Measurements from ENCODE around the gene SLC41A3.

SLC41A3 gene

DNA sequence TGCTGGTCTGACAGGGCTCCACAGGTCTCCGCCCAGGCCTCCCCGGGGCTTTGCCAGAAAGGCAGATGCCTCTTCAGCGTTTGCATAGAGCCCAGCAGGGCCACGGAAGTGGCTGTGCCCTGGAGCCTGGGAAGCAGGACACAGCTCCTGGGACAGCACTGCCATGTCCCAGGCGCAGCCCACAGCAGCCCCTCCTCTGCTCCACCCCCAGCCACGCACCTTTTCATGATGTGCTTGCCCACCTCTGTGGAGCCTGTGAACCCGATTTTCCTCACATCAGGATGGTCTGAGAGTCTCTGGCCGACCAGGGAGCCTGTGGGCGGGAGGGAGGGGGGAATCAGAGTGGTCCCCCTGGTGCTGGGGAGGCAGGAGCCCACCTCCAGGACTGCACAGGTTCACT lies 33.9 kb upstream of the SLC41A3 start:
- Histone ChIP-seq H3K9me3 (ENCODE audit: control insufficient read depth, insufficient read depth, low read length) (no peaks in the 10 kb centered on the region), H3F3A (ENCODE audit: control insufficient read depth, insufficient read depth) (no peaks in the 10 kb centered on the region), H3K4me1 (ENCODE audit: control insufficient read depth, low read length) (no peaks in the 10 kb centered on the region), H4K20me1 (ENCODE audit: control insufficient read depth, insufficient read depth, low read depth, low read length) (no peaks in the 10 kb centered on the region), H3K9me2 (replicated peaks; ENCODE audit: control insufficient read depth, low read length) (no peaks in the 10 kb centered on the region), H3K4me3 (ENCODE audit: low read length) (no peak overlapping the region), H3K4me2 (ENCODE audit: low read length) (no peak overlapping the region), H3K79me2 (ENCODE audit: control insufficient read depth, low read length) (no peaks in the 10 kb centered on the region), H3K27me3 (ENCODE audit: control insufficient read depth, low read length) (peaks cover 4% of the 10 kb centered on the region; the same call in 1 of the 2 replicates), H3K27ac (ENCODE audit: low read depth, low read length) (no peak overlapping the region), H3K36me3 (ENCODE audit: control insufficient read depth, low read length) (no peaks in the 10 kb centered on the region)
- TF ChIP-seq, protein P1, sequence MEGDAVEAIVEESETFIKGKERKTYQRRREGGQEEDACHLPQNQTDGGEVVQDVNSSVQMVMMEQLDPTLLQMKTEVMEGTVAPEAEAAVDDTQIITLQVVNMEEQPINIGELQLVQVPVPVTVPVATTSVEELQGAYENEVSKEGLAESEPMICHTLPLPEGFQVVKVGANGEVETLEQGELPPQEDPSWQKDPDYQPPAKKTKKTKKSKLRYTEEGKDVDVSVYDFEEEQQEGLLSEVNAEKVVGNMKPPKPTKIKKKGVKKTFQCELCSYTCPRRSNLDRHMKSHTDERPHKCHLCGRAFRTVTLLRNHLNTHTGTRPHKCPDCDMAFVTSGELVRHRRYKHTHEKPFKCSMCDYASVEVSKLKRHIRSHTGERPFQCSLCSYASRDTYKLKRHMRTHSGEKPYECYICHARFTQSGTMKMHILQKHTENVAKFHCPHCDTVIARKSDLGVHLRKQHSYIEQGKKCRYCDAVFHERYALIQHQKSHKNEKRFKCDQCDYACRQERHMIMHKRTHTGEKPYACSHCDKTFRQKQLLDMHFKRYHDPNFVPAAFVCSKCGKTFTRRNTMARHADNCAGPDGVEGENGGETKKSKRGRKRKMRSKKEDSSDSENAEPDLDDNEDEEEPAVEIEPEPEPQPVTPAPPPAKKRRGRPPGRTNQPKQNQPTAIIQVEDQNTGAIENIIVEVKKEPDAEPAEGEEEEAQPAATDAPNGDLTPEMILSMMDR (IDR thresholded peaks at IDR 0.05; ENCODE audit: low read depth, low read length, poor library complexity, severe bottlenecking): no peak
- no peak for TF ChIP-seq EZH2phosphoT487 (IDR thresholded peaks at IDR 0.05; ENCODE audit: borderline replicate concordance, low read length)

DNA sequence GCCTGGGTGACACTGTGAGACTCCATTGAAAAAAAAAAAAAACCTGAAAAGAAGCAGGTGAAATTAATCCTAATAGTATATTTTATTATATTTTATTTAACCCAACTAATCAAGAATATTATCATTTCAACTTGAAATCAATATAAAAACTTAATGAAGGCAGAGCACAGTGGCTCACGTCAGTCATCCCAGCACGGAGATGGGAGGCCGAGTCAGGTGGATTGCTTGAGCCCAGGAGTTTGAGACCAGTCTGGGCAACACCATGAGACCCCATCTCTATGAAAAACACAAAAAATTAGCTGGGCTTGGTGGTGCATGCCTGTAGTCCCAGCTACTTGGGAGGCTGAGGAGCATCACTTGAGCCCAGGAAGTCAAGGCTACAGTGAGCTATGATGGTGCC lies 33.3 kb upstream of the SLC41A3 start:
- no peaks in the 10 kb centered on the region for H3K36me3 ChIP-seq (ENCODE audit: control insufficient read depth, low read length)
- H3K79me2 ChIP-seq (ENCODE audit: control insufficient read depth, low read length): no peaks in the 10 kb centered on the region
- H3K27me3 ChIP-seq (ENCODE audit: control insufficient read depth, low read length): 0 out of 2 replicates have a peak, but pooled peaks cover 4% of the 10 kb centered on the region
- H3K27ac ChIP-seq (ENCODE audit: low read depth, low read length): no peak overlapping the region
- H3K4me1 ChIP-seq (ENCODE audit: control insufficient read depth, low read length): no peaks in the 10 kb centered on the region
- H3K9me3 ChIP-seq (ENCODE audit: control insufficient read depth, insufficient read depth, low read length): no peaks in the 10 kb centered on the region
- no peaks in the 10 kb centered on the region for H3F3A ChIP-seq (ENCODE audit: control insufficient read depth, insufficient read depth)
- no peak overlapping the region for H3K4me2 ChIP-seq (ENCODE audit: low read length)
- H4K20me1 ChIP-seq (ENCODE audit: control insufficient read depth, insufficient read depth, low read depth, low read length): no peaks in the 10 kb centered on the region
- TF ChIP-seq, protein P1 (IDR thresholded peaks at IDR 0.05; ENCODE audit: low read depth, low read length, poor library complexity, severe bottlenecking): no peak
- no peak for TF ChIP-seq EZH2phosphoT487 (IDR thresholded peaks at IDR 0.05; ENCODE audit: borderline replicate concordance, low read length)
- no peak overlapping the region for H3K4me3 ChIP-seq (ENCODE audit: low read length)
- H3K9me2 ChIP-seq (replicated peaks; ENCODE audit: control insufficient read depth, low read length): no peaks in the 10 kb centered on the region

DNA sequence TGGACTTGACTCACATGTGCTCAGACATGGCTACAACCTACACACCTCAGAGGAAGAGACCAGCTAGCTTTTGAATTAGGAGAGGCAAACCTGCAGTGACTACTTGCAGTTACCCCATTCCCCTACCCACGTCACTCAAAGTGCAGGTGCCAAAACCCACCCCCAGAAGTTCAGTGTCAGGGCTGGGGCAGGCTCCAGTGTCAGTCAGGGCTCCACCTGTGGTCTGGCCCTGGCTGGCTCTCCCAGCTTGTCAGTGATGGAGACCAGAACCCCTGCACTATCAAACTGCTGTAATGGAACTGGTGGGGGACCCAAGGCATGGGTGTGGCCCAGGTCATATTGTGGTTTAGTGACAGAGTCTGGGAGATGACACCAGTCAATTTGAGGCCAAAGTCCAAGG lies 32.6 kb upstream of the SLC41A3 start:
- Histone ChIP-seq H3K9me2 (replicated peaks; ENCODE audit: control insufficient read depth, low read length) (no peaks in the 10 kb centered on the region), H3K36me3 (ENCODE audit: control insufficient read depth, low read length) (no peaks in the 10 kb centered on the region), H4K20me1 (ENCODE audit: control insufficient read depth, insufficient read depth, low read depth, low read length) (no peaks in the 10 kb centered on the region), H3F3A (ENCODE audit: control insufficient read depth, insufficient read depth) (no peaks in the 10 kb centered on the region), H3K79me2 (ENCODE audit: control insufficient read depth, low read length) (no peaks in the 10 kb centered on the region), H3K4me2 (ENCODE audit: low read length) (no peak overlapping the region), H3K27ac (ENCODE audit: low read depth, low read length) (no peak overlapping the region), H3K27me3 (ENCODE audit: control insufficient read depth, low read length) (no peaks in the 10 kb centered on the region), H3K4me3 (ENCODE audit: low read length) (no peak overlapping the region), H3K4me1 (ENCODE audit: control insufficient read depth, low read length) (no peaks in the 10 kb centered on the region), H3K9me3 (ENCODE audit: control insufficient read depth, insufficient read depth, low read length) (no peaks in the 10 kb centered on the region)
- no peak for TF ChIP-seq EZH2phosphoT487 (IDR thresholded peaks at IDR 0.05; ENCODE audit: borderline replicate concordance, low read length)
- TF ChIP-seq, protein P1 (IDR thresholded peaks at IDR 0.05; ENCODE audit: low read depth, low read length, poor library complexity, severe bottlenecking): no peak

Measured in DOHH2 (cell line).